HAP-1 (cell line): ENCODE data around the gene MAPK10.
"Not testable (repeated sequence)": the region's sequence is repeated elsewhere in the genome, so short reads cannot be mapped to it uniquely, and the experiment has no call there.

Experiments used
- DNase-seq, 2 experiments: peaks; one replicate each; pipeline ENCODE4 v3.0.0-alpha.2; 2016 to 2020; ENCODE audit warnings: low spot score in 2 of 2
- H3K27me3 ChIP-seq: fragments of 250-450 bp; sonication (Bioruptor Pico); 2 replicates; pipeline ENCODE4 v1.5.1; 2020; ENCODE audit warnings: low read depth, mild to moderate bottlenecking, moderate library complexity
- H3K36me3 ChIP-seq: fragments of 250-450 bp; sonication (Bioruptor Pico); replicated peaks from 2 replicates; pipeline ENCODE4 v1.5.1; 2020; ENCODE audit warnings: mild to moderate bottlenecking
- H3K4me1 ChIP-seq: fragments of 250-450 bp; sonication (Bioruptor Pico); 2 replicates; pipeline ENCODE4 v1.5.1; 2020; ENCODE audit warnings: mild to moderate bottlenecking
- H3K4me3 ChIP-seq: fragments of 250-450 bp; sonication (Bioruptor Pico); 2 replicates; pipeline ENCODE4 v1.5.1; 2020; ENCODE audit warnings: mild to moderate bottlenecking, moderate library complexity
- H3K9me3 ChIP-seq: fragments of 250-450 bp; sonication (Bioruptor Pico); 2 replicates; pipeline ENCODE4 v1.5.1; 2020; ENCODE audit warnings: mild to moderate bottlenecking, moderate library complexity
- in situ Hi-C: fragments of 300-500 bp; cut with MboI; formaldehyde crosslinking; loops from 3 replicates; pipeline ENCODE4 v1.14.3; 2020; ENCODE audit warnings: low sequenced_read_pairs, inconsistent platforms, mixed read lengths

Gene MAPK10

DNA sequence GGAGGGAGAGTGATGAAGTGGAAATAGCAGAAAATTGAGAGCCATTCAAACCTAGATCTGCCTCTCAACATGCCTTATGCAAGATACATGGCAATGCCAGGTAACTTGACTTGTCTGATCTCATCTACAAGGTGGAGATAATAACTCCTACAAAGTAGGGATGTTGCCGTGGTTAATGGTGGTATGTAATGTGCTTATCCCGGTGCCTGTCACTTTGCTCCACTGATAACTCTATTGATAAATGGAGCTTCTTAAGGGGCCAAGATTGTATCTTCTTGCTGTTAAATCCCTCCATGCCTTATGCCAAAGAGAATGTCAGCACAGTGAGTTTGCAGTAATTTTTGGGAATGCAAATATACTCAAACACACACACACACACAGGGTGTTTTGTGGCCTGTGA, 355.8 kb downstream of the MAPK10 start:
- H3K9me3 ChIP-seq: no peaks in the 10 kb centered on the region
- no peak for DNase-seq
- no peak overlapping the region for H3K4me3 ChIP-seq
- no peaks in the 10 kb centered on the region for H3K36me3 ChIP-seq
- in situ Hi-C loops: no loop called here
- H3K4me1 ChIP-seq: no peaks in the 10 kb centered on the region
- 0 out of 2 replicates have a peak, but pooled peaks cover 3% of the 10 kb centered on the region for H3K27me3 ChIP-seq

DNA sequence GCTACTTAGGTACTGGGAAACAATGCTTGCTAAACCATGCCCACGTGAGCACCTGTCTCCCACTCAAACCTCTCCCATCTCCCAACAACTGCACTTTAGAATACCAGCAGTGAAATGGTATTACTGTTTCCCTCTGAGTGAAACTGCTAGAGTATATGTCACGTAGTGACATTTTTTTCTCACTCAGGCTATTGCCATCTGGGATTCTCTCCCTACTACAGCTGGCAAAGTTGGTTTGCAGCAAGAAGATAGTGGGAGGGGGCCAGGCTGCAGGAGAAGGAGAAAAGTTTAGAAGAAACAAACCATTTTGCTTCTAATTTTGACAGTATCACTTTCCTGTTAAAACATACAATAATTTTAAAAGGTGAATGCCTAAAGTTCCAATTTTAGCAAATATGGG, 358.3 kb downstream of the MAPK10 start:
- Histone ChIP-seq H3K4me3 (no peak overlapping the region), H3K27me3 (0 out of 2 replicates have a peak, but pooled peaks cover 3% of the 10 kb centered on the region), H3K9me3 (no peaks in the 10 kb centered on the region), H3K36me3 (no peaks in the 10 kb centered on the region), H3K4me1 (no peaks in the 10 kb centered on the region)
- DNase-seq: no peak
- in situ Hi-C loops: no loop called here

- Histone ChIP-seq H3K36me3 (no peaks in the 10 kb centered on the region), H3K4me3 (no peak overlapping the region), H3K4me1 (no peaks in the 10 kb centered on the region), H3K9me3 (no peaks in the 10 kb centered on the region), H3K27me3 (no peaks in the 10 kb centered on the region)
- DNase-seq: no peak
- in situ Hi-C loops: no loop called here
These were observed 364.5 kb downstream of the MAPK10 start for GRCh38 chr4:85995361-85995760.

- no peak for DNase-seq
- Histone ChIP-seq H3K36me3 (no peaks in the 10 kb centered on the region), H3K9me3 (no peaks in the 10 kb centered on the region), H3K4me1 (no peaks in the 10 kb centered on the region), H3K4me3 (no peak overlapping the region), H3K27me3 (no peaks in the 10 kb centered on the region)
- in situ Hi-C loops: no loop called here
These were observed 365.3 kb downstream of the MAPK10 start for GRCh38 chr4:85994576-85994975.

GRCh38 chr4:85993641-85994040, 366.2 kb downstream of the MAPK10 start:
- Histone ChIP-seq H3K27me3 (no peaks in the 10 kb centered on the region), H3K36me3 (no peaks in the 10 kb centered on the region), H3K9me3 (no peaks in the 10 kb centered on the region), H3K4me1 (no peaks in the 10 kb centered on the region), H3K4me3 (no peak overlapping the region)
- in situ Hi-C loops: no loop called here
- no peak for DNase-seq

DNA sequence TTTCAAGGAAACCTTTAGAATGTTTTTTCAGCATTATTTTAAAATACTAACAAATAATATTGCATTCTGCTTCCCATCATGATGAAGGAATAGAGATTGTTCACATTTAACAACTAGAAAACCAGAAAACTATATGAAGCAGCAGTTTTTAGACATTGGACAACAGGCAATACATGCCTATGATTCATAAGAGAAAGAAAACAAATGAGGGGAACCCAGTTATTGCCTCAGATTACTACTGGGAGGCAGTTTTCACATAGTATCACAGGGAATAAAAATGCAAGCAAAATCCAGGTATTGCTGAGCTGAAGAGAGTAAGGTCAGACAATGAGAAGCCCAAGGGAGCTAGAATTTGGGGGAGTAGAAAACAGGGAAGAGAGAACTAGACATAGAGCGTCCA, 373.6 kb downstream of the MAPK10 start:
- Histone ChIP-seq H3K4me1 (0 out of 2 replicates have a peak, but pooled peaks cover 6% of the 10 kb centered on the region), H3K9me3 (no peaks in the 10 kb centered on the region), H3K27me3 (peaks cover 3% of the 10 kb centered on the region; the same call in 1 of the 2 replicates), H3K4me3 (no peak overlapping the region), H3K36me3 (no peaks in the 10 kb centered on the region)
- DNase-seq: no peak
- in situ Hi-C loops: no loop called here

DNA sequence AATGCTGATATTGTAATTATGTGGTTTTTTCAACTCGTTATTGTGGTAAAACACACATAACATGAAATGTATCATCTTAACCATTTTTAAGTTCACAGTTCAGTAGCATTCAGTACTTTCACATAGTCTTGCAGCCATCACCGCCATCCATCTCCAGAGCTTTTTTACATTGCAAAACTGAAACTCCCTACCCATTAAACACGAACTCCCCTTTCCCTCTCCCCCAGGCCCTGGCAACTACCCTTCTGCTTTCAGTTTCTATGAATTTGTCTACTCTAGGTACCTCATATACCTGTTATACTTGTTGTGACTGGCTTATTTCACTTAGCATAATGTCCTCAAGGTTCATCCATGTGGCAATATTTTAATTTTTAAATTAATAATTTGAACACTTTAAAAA, 380.6 kb downstream of the MAPK10 start:
- H3K4me3 ChIP-seq: no peak overlapping the region
- H3K36me3 ChIP-seq: no peaks in the 10 kb centered on the region
- no peaks in the 10 kb centered on the region for H3K4me1 ChIP-seq
- no peak for DNase-seq
- in situ Hi-C loops: no loop called here
- no peaks in the 10 kb centered on the region for H3K27me3 ChIP-seq
- no peaks in the 10 kb centered on the region for H3K9me3 ChIP-seq

DNA sequence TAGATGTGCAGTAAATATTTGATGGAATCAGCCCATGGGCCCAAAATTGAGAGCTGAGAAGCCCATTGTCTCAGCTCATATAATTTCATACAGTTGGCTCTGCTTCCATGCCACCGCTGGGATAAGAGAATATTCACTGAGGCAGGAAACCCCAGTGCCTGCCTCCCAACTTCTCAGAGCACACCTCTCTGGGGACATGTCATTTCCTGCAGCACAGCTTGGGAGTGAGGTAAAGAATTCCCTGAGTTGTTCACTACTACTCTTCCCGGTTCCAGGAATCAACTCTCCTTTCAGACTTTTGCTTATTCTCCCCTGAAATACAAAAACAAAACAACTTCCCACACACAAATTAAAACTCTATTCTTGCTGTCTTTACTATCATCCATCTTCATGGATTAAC, 389.3 kb downstream of the MAPK10 start:
- H3K27me3 ChIP-seq: no peaks in the 10 kb centered on the region
- DNase-seq: no peak
- H3K4me1 ChIP-seq: no peaks in the 10 kb centered on the region
- H3K4me3 ChIP-seq: no peak overlapping the region
- in situ Hi-C loops: loop anchor here (25.0 kb wide), 1 partner anchor 183 kb away; no protein-coding TSS in a partner anchor
- no peaks in the 10 kb centered on the region for H3K36me3 ChIP-seq
- no peaks in the 10 kb centered on the region for H3K9me3 ChIP-seq

- Histone ChIP-seq H3K9me3 (no peaks in the 10 kb centered on the region), H3K4me1 (no peaks in the 10 kb centered on the region), H3K4me3 (no peak overlapping the region), H3K27me3 (no peaks in the 10 kb centered on the region), H3K36me3 (no peaks in the 10 kb centered on the region)
- peak; percentile 14 to 67 for DNase-seq
- in situ Hi-C loops: loop anchor here (25.0 kb wide), 1 partner anchor 182 kb away; no protein-coding TSS in a partner anchor
These were observed 390.7 kb downstream of the MAPK10 start for GRCh38 chr4:85968945-85969819.

GRCh38 chr4:85967872-85968271, 392.0 kb downstream of the MAPK10 start:
- DNase-seq: no peak
- Histone ChIP-seq H3K27me3 (no peaks in the 10 kb centered on the region), H3K9me3 (no peaks in the 10 kb centered on the region), H3K4me3 (no peak overlapping the region), H3K36me3 (no peaks in the 10 kb centered on the region), H3K4me1 (no peaks in the 10 kb centered on the region)
- in situ Hi-C loops: loop anchor here (25.0 kb wide), 1 partner anchor 181 kb away; no protein-coding TSS in a partner anchor

DNA sequence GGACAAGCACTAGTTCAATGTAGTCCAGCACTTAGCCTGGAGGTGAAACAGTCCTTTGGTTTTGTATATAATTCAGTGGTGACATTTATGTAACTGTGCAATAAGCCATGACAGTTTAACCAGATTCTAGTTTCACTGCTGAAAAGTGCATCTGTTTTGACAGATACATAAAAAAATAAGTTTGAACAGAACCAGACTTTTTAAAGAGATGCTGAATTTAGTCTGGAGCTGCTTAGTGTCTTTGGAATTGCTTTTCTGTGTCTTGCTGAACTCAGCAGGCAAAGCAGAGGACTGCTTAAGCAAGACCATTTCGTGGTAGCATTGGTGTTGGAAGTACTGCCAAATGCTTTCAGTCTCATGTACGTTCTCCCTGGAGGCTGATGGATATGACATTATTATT, 393.5 kb downstream of the MAPK10 start:
- H3K4me3 ChIP-seq: no peak overlapping the region
- no peaks in the 10 kb centered on the region for H3K36me3 ChIP-seq
- in situ Hi-C loops: loop anchor here (25.0 kb wide), 1 partner anchor 179 kb away; no protein-coding TSS in a partner anchor
- no peak for DNase-seq
- no peaks in the 10 kb centered on the region for H3K27me3 ChIP-seq
- no peaks in the 10 kb centered on the region for H3K4me1 ChIP-seq
- H3K9me3 ChIP-seq: no peaks in the 10 kb centered on the region

DNA sequence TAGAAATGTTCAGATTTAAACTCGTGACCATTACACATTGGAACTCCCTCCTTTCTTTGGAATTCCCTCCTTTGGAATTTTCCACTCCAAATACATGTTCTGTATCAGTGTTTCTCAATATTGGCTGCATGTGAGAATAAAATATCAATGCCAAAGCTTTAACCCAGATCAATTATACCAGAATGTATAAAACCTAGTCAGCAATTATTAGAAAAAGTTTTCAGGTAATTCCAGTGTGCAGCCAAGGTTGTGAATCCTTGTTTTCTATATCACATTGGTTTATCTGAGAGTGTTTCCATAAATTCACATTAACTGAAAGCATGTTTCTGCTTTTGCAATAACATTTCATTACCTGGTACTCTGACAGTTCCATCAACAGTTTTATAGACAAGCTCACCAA, 394.3 kb downstream of the MAPK10 start:
- Histone ChIP-seq H3K27me3 (no peaks in the 10 kb centered on the region), H3K36me3 (no peaks in the 10 kb centered on the region), H3K4me3 (no peak overlapping the region), H3K9me3 (no peaks in the 10 kb centered on the region), H3K4me1 (no peaks in the 10 kb centered on the region)
- in situ Hi-C loops: loop anchor here (25.0 kb wide), 1 partner anchor 178 kb away; no protein-coding TSS in a partner anchor
- no peak for DNase-seq

- not testable (repeated sequence) for H3K27me3 ChIP-seq, DNase-seq, H3K36me3 ChIP-seq, H3K9me3 ChIP-seq, H3K4me3 ChIP-seq, H3K4me1 ChIP-seq
- in situ Hi-C loops: loop anchor here (25.0 kb wide), 1 partner anchor 178 kb away; no protein-coding TSS in a partner anchor
These were observed 394.8 kb downstream of the MAPK10 start for GRCh38 chr4:85965017-85965416.

DNA sequence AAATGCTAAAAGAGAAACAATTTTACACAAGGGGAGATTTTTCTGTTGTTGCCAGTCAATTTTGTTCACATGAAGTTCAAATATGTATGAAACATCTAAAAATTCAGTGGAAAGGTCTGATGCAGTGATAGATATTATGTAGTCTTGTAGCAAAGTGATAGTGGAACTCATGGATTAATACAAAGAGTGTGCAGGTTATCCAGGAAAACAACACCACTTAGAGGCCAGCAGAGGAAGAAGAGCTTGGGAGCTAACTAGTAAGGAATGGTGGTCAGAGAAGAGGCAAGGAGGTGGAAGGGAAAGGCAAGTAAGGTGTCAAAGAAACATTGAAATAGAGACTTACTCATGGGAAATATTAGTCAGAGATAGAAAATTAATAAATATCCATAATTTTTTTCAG, 395.6 kb downstream of the MAPK10 start:
- Histone ChIP-seq H3K4me1 (no peaks in the 10 kb centered on the region), H3K9me3 (no peaks in the 10 kb centered on the region), H3K27me3 (no peaks in the 10 kb centered on the region), H3K4me3 (no peak overlapping the region), H3K36me3 (no peaks in the 10 kb centered on the region)
- no peak for DNase-seq
- in situ Hi-C loops: loop anchor here (25.0 kb wide), 1 partner anchor 177 kb away; no protein-coding TSS in a partner anchor
